ENCODE measurements around the gene FTCDNL1. TPM values are rescaled to one million over a fixed set of nuclear protein-coding genes. Genes with fewer than 3 reads are reported as not detected.

The FTCDNL1 gene
- total RNA-seq, 1 donor from 2014 or later = 1.3 TPM

- Mint-ChIP-seq H3K9me3 (no peaks in the 10 kb centered on the region), H3K27ac (no peak overlapping the region), H3K27me3 (no peaks in the 10 kb centered on the region), H3K4me1 (ENCODE audit: unreplicated experiment) (peaks cover 14% of the 10 kb centered on the region), H3K36me3 (no peaks in the 10 kb centered on the region), H3K4me3 (no peak overlapping the region)
- TF ChIP-seq CTCF (conservative IDR thresholded peaks at IDR 0.05) = no peak
- DNase-seq (ENCODE audit: extremely low spot score, unreplicated experiment) = no peak
Measured at GRCh38 chr2:199814101-199814816, 36.7 kb downstream of the FTCDNL1 start.

GRCh38 chr2:199812493-199812892 is 38.5 kb downstream of the FTCDNL1 start:
- Mint-ChIP-seq H3K36me3 (no peaks in the 10 kb centered on the region), H3K27me3 (no peaks in the 10 kb centered on the region), H3K4me1 (ENCODE audit: unreplicated experiment) (peaks cover 11% of the 10 kb centered on the region), H3K27ac (no peak overlapping the region), H3K9me3 (peaks cover 3% of the 10 kb centered on the region), H3K4me3 (no peak overlapping the region)
- no peak for TF ChIP-seq CTCF (conservative IDR thresholded peaks at IDR 0.05)
- DNase-seq (ENCODE audit: extremely low spot score, unreplicated experiment) = no peak

- Mint-ChIP-seq H3K4me1 (ENCODE audit: unreplicated experiment) (peaks cover 18% of the 10 kb centered on the region), H3K27me3 (no peaks in the 10 kb centered on the region), H3K9me3 (peaks cover 3% of the 10 kb centered on the region), H3K36me3 (no peaks in the 10 kb centered on the region), H3K4me3 (no peak overlapping the region), H3K27ac (peak overlapping the region; percentile 21)
- TF ChIP-seq CTCF (conservative IDR thresholded peaks at IDR 0.05) = no peak
- DNase-seq (ENCODE audit: extremely low spot score, unreplicated experiment) = no peak
Measured at GRCh38 chr2:199811346-199811745, 39.6 kb downstream of the FTCDNL1 start.

GRCh38 chr2:199810422-199811171 is 40.4 kb downstream of the FTCDNL1 start:
- no peak for TF ChIP-seq CTCF (conservative IDR thresholded peaks at IDR 0.05)
- Mint-ChIP-seq H3K4me3 (peak overlapping the region; percentile 4), H3K9me3 (peaks cover 3% of the 10 kb centered on the region), H3K27me3 (no peaks in the 10 kb centered on the region), H3K4me1 (ENCODE audit: unreplicated experiment) (peaks cover 25% of the 10 kb centered on the region), H3K27ac (peak overlapping the region; percentile 34), H3K36me3 (no peaks in the 10 kb centered on the region)
- no peak for DNase-seq (ENCODE audit: extremely low spot score, unreplicated experiment)

GRCh38 chr2:199807966-199808365 is 43.0 kb downstream of the FTCDNL1 start:
- peaks cover 3% of the 10 kb centered on the region for H3K9me3 Mint-ChIP-seq
- H3K27ac Mint-ChIP-seq = no peak overlapping the region
- H3K27me3 Mint-ChIP-seq = no peaks in the 10 kb centered on the region
- H3K4me3 Mint-ChIP-seq = no peak overlapping the region
- TF ChIP-seq CTCF (conservative IDR thresholded peaks at IDR 0.05) = no peak
- H3K36me3 Mint-ChIP-seq = no peaks in the 10 kb centered on the region
- no peak for DNase-seq (ENCODE audit: extremely low spot score, unreplicated experiment)
- peaks cover 31% of the 10 kb centered on the region for H3K4me1 Mint-ChIP-seq (ENCODE audit: unreplicated experiment)

Measured in type B pancreatic cell (in vitro differentiated cells).